NCI-H524 (cell line): ENCODE results near the gene CXorf49B.
"Not testable (repeated sequence)": the region's sequence is repeated elsewhere in the genome, so short reads cannot be mapped to it uniquely, and the experiment has no call there.

Experiments
- DNase-seq, 2 experiments: peaks; one replicate each; lab custom pipeline; 2025; lab: John Stamatoyannopoulos, UW

The CXorf49B gene

DNA sequence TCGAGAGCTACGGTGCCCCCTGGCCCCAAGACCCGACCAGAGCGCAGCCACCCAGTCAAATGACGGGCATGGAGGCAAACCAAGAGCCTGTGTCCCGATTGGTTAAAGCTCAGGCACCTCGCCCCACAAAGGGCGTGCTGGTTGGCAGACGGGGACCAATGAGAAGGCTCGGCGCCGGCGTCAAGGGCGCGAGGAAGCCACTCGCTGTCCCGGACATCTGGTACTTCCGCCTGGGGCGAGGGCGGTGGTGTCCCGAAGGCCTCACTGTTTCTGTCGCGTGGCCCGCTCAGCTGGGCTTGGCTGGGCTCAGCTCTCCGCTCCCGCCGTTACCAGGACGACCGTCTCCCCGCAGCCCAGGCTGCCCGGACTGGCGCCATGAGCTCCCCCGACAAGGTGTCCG lies at the start of gene CXorf49B:
Gene CXorf49B, plus strand, starts transcription at position 301 of the 400 bp plus-strand sequence. Its CDS starts 75 bp downstream, at position 376.
- DNase-seq: not testable (repeated sequence)

DNA sequence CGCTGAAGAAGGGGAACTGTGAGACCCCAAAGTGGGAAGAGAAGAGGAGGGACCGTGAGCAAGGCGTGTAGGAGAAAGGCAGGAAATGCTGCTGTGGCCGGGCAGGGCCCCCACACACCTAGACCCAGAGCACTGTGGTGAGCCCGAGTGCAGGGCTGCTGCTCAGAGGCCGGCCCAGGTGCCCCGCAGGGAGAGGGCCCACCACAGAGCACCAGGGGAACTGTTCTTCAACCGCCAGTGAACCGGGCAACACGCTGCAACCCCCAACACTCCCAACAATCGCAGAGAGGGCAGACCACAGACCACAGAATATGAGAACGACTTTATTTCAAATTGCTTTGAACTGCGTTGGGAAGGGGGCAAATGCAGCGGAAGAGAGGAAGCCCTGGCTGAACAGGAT lies 49.1 kb upstream of the CXorf49B start:
- not testable (repeated sequence) for DNase-seq

DNA sequence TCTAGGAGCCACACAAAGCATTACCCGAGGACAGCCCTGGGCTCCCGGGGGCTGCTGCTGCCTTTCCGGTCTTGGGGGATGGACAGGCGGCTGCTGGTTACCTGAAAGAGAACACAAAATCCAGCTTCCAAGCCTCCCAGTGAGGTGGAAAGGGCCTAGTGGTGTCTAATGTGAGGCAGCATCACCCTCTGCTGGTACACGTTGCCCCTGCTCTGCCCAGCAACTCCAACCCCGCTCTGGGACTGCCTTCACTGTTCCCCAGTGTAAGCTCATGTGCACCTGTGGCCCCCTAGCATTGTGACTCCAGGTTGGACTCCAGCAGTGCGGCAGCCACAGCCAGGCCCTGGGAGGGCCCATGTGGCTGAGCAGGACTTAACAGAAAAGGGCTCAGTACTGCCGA lies 47.6 kb upstream of the CXorf49B start:
- DNase-seq: not testable (repeated sequence)

DNA sequence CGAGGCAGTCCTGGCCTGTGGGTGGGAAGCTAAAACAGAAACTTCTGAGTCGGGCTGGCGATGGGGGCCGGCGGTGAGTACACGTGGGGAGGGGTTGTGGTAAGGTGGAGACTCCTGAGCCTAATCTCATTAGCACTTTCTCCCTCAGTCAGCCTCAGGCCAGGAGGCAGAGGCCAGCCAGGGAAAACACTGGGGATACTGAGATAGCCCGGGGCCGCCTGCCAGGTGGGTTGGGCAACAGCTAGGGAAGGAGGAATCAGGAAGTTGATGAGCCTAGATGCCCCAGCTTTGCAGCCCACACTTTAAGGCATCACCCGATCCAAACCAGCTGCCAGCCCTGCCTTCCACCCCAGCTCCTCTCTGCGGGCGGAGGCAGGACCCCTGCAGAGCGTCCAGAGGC lies 46.8 kb upstream of the CXorf49B start:
- not testable (repeated sequence) for DNase-seq

DNA sequence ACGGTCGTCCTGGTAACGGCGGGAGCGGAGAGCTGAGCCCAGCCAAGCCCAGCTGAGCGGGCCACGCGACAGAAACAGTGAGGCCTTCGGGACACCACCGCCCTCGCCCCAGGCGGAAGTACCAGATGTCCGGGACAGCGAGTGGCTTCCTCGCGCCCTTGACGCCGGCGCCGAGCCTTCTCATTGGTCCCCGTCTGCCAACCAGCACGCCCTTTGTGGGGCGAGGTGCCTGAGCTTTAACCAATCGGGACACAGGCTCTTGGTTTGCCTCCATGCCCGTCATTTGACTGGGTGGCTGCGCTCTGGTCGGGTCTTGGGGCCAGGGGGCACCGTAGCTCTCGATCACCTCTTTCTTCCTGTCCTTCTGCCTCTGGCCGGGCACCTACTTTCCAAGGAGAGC lies 45.0 kb upstream of the CXorf49B start, which contains the start of gene CXorf49:
Gene CXorf49, minus strand, starts transcription at position 101 of the 400 bp plus-strand sequence. CDS start 134 bp downstream, outside the sequence.
- DNase-seq: not testable (repeated sequence)

DNA sequence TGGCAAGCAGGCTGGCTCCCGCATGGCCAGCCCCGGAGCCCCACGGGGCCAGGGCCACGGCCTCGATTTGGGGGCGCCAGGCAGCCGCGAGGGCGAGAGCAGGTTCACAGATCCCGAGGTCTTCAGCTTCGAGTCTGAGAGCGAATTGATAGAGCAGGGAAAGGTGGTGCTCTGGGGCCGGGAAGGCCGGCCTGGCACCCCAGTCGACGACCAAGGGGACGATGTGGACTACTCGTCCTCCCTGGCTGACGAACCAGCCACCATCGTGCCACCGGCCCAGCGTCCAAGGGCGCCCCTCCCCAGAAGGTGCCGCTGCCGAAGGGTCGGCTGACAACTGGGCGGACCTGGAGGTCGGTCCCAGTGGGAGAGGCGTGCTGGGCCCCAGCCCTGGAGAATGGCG lies 44.0 kb upstream of the CXorf49B start:
- not testable (repeated sequence) for DNase-seq

DNA sequence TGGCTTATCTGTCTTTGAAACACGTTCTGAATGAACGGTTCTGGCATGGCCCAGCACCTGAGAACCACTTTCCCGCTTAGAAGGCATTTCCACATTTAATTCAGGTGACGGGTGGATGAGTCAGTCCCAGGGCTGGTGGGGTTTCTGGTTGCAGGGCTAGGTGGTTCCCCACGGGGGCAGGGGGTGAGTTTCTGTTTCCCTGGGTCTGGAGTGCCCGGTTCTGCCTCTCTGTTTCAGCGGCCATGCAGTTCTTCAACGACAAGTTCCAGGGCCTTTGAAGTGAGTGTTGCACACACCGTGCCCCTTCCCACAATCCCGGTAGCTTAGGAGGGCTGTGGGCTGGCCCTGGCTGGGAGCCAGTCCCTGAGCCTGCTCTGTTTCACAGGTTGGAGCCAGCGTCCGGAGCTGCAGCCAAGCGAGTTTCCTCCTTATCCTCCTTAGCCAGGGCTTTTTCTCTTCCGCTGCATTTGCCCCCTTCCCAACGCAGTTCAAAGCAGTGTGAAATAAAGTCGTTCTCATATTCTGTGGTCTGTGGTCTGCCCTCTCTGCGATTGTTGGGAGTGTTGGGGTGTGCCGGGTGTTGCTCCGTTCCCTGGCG lies 42.8 kb upstream of the CXorf49B start:
- DNase-seq: not testable (repeated sequence)

DNA sequence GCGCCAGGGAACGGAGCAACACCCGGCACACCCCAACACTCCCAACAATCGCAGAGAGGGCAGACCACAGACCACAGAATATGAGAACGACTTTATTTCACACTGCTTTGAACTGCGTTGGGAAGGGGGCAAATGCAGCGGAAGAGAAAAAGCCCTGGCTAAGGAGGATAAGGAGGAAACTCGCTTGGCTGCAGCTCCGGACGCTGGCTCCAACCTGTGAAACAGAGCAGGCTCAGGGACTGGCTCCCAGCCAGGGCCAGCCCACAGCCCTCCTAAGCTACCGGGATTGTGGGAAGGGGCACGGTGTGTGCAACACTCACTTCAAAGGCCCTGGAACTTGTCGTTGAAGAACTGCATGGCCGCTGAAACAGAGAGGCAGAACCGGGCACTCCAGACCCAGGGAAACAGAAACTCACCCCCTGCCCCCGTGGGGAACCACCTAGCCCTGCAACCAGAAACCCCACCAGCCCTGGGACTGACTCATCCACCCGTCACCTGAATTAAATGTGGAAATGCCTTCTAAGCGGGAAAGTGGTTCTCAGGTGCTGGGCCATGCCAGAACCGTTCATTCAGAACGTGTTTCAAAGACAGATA lies 2.4 kb upstream of the CXorf49B start:
- DNase-seq: not testable (repeated sequence)

DNA sequence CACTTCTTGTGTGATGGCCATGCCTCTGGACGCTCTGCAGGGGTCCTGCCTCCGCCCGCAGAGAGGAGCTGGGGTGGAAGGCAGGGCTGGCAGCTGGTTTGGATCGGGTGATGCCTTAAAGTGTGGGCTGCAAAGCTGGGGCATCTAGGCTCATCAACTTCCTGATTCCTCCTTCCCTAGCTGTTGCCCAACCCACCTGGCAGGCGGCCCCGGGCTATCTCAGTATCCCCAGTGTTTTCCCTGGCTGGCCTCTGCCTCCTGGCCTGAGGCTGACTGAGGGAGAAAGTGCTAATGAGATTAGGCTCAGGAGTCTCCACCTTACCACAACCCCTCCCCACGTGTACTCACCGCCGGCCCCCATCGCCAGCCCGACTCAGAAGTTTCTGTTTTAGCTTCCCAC lies 1.7 kb downstream of the CXorf49B start:
- not testable (repeated sequence) for DNase-seq

DNA sequence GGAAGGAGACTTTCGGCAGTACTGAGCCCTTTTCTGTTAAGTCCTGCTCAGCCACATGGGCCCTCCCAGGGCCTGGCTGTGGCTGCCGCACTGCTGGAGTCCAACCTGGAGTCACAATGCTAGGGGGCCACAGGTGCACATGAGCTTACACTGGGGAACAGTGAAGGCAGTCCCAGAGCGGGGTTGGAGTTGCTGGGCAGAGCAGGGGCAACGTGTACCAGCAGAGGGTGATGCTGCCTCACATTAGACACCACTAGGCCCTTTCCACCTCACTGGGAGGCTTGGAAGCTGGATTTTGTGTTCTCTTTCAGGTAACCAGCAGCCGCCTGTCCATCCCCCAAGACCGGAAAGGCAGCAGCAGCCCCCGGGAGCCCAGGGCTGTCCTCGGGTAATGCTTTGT lies 2.5 kb downstream of the CXorf49B start:
- not testable (repeated sequence) for DNase-seq

DNA sequence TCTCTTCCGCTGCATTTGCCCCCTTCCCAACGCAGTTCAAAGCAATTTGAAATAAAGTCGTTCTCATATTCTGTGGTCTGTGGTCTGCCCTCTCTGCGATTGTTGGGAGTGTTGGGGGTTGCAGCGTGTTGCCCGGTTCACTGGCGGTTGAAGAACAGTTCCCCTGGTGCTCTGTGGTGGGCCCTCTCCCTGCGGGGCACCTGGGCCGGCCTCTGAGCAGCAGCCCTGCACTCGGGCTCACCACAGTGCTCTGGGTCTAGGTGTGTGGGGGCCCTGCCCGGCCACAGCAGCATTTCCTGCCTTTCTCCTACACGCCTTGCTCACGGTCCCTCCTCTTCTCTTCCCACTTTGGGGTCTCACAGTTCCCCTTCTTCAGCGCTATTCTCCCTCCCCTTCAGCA lies 4.0 kb downstream of the CXorf49B start:
- DNase-seq: not testable (repeated sequence)

DNA sequence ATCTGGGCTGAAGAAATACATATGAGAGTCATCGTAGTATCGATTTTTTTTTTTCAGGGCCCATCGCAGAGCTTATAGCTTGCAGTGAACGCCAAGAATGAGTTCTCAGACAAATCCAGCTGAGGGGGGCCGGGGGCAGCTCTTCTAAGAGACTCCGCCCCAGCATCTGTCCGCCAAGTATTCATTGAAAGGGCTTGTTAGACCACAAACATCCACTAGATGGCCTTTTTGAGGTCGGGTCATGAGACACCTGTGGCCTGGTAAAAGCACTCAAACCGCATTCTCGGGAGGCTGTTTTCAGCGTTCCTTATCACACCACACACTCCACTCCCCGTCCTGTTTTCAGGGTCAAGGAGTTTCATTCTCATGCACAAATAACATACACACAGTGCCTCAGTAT lies 15.2 kb downstream of the CXorf49B start:
- not testable (repeated sequence) for DNase-seq

DNA sequence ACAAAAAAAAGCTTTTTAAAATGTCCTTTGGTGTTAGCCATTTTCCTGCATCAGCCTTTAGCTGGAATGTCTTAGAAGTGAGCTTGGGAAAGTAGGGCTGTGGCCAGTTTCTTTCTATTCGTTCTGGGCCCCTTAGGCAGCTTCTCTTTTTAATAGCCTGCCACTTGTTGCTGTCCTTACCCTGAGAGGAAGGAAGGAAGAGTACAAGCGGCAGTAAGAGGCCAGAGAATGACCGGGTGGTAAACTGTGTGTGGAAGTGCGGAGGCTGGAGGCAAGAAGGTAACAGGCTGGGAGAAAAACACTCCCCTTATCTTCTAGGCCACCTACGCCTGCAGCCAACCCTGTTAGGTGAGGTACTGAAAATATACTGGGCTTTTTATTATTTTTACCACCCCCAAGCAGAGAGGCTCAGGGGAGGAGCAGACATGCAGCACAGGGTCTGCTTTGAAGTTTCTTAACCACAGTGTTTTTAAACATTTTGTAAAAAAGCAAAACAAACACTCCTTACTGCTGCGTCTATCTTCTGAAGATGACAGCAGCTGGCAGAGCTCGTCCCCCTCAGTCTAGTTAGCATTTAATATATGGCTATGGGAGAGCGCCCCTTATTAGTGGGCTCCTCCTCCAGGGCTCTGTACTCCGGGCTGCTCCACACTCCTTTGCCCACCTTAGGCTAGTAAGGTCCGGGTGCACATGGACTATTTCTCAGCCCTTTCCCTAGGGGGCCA lies 19.2 kb downstream of the CXorf49B start:
- DNase-seq: not testable (repeated sequence)

DNA sequence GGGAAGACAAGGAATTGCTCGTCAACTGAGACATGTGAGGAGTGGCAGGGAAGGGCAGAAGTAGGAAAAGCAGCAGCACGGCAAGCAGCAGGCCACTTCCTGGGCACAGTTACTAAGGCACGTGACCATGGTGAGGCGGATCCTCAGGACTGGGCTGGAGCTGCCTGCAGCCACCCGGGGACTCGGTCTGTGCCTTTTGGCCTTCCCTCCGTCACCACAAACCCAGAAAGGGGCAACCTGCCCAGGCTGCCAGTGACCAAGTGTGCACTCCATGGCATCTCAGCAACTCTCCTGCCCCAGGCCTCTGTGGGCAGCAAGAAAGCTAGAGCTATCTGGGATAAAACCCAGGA lies 19.8 kb downstream of the CXorf49B start:
- DNase-seq: not testable (repeated sequence)

DNA sequence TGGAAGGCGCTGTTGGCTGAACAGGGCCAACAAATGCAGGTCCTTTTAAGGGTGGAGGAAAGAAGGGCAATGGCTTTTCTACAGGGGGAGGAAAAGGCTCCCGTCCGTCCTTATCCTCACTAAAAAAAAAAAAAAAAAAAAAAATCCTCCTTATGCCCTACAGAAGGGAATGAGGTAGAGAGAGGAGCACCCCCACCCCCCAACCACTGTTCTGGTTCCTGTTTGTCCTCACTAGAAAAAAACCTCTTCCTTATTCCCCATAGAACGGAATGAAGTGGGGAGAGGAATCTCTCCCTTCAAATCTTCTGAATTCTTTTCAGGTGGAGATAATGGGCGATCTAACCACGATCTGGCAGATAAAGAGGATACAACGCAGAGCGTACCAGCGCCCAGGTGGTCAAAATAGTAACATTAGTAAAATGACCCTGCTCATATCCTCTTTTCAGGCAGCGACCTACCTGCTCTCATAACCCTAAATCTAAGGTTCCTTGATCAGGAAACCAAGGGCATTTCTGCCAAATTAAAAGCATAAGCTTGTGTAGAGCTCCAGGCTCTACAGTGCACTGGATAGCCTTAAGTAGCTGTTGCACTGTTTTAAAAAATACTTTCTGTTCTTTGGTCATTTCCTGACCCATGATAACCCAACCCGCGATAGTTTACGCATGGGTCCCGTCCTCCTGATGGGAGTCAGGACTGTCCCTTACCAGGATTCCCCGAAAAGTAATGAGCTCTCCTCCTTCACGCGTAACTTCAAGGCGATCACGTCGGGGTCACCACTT lies 20.6 kb downstream of the CXorf49B start:
- not testable (repeated sequence) for DNase-seq

DNA sequence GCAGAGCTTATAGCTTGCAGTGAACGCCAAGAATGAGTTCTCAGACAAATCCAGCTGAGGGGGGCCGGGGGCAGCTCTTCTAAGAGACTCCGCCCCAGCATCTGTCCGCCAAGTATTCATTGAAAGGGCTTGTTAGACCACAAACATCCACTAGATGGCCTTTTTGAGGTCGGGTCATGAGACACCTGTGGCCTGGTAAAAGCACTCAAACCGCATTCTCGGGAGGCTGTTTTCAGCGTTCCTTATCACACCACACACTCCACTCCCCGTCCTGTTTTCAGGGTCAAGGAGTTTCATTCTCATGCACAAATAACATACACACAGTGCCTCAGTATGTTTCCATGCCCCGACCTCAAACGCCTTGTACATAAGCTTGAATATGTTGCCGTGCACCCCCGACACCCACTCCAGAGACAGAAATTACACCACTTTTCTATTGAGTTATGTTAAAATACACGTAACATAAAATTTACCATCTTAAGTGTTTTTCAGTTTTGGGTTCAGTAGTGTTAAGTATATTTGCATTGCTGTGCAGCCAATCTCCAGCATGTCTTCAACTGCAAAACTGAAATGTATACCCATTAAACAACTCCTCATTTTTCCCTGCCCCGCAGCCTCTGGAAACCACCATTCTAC lies 21.3 kb downstream of the CXorf49B start:
- DNase-seq: not testable (repeated sequence)

DNA sequence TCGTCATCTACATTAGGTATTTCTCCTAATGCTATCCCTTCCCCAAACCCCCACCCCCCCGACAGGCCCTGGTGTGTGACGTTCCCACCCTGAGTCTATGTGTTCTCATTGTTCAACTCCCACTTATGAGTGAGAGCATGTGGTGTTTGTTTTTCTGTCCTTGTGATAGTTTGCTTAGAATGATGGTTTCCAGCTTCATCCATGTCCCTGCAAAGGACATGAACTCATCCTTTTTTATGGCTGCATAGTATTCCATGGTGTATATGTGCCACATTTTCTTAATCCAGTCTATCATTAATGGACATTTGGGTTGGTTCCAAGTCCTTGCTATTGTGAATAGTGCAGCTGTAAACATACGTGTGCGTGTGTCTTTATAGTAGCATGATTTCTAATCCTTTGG lies 43.3 kb downstream of the CXorf49B start:
- DNase-seq: not testable (repeated sequence)

DNA sequence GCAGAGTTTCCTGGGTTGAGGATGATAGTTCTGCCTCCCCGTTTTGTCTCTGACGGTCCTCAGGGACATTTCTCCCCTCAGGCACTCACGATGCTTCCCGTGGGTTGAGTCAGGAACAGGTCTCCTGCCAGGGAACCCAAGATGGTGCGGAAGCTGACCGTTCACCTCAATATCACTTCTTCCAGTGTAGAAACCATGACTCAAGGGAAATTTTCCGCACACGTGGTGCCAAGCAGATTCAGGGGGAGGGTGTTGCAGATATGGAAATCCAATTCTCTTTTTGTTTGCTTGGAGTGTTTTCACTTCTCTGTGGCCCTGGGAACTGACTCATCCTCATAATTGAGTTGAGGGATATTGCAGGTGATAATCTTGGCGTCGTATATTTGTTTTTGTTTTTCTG lies 46.7 kb downstream of the CXorf49B start:
- DNase-seq: no peak

DNA sequence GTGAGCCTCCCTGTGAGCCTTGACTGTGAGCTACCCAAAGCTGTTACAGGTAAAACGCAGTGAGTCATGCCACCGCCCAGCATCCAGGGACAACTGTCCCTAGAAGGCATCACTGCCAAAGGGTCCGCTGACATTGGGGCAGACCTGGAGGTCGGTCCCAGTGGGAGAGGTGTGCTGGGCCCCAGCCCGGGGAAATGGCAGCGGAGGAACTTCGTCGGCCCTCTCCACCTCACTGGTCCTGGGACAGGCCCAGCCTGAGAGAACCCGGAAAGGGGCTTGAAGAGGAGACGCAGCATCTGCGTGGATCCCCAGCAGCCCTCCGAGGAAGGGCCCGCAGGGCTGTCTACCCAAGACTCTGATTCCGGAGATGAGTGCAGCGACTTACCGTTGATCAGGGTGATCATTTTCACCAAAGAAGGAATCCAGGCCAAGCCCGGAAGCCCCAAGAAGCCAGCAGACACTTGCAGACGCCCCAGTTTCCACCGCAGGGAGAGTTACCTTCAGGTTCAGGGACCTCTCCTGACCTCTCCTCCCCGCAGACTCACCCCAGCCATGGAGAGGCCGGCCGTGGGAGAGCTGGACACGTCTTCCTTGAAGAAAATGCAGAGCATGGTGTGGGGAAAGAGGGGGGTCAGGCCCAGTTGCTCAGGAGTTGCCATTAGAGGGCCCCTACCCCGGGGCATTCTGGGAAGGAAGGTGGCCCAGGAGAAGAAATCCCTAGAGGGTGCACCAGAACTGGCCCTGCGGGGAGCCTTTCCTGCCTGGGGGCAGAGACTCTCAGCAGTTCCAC lies 51.2 kb downstream of the CXorf49B start:
- DNase-seq: no peak

DNA sequence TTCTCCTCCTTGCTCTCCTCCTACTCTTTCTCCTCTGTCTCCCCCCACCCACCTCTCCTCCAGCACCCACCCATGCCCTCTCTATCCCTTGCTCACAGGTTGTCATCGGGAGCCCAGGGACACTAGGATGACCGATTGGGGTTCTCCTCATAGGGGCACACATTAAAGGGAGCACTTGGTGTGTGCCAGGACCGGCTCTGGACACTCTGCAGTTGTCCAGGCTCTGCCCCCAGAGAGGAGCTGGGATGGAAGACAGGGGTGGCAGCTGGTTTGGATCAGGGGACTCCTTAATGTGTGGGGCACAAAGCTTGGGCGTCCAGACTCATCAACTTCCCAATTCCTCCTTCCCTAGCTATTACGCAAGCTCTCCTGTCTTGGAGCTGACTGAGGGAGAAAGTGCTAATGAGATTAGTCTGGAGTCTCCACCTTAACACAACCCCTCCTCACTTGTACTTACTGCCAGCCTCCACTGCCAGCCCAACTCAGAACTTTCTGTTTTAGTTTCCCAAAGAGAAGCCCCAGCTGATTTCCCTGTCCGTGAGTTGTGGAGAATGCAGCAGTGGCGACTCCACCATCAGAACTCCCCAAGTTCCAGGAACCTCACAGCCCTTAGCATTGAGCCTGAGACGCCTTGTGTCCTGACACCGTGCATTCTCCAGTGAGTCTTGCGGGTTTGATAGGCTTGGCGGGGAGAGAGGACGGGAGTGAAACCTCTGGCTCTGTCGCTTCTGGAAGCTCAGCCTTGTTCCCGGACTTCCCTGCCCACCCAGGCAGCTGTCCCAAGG lies 52.2 kb downstream of the CXorf49B start:
- DNase-seq: no peak

DNA sequence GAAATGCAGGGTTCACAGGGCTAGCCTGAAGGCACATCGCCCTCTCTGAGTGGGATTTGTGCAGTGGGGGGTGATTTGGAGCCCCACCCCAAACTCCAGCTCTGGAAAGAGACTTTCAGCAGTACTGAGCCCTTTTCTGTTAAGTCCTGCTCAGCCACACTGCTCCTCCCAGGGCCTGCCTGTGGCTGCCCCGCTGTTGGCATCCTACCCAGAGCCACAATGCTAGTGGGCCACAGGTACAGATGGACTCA lies 52.7 kb downstream of the CXorf49B start:
- DNase-seq: no peak
